ENCODE measurements around the gene SPACA6.
A peak's percentile ranks its signal among the peaks of the same experiment; 100 is the strongest.

Gene SPACA6

DNA sequence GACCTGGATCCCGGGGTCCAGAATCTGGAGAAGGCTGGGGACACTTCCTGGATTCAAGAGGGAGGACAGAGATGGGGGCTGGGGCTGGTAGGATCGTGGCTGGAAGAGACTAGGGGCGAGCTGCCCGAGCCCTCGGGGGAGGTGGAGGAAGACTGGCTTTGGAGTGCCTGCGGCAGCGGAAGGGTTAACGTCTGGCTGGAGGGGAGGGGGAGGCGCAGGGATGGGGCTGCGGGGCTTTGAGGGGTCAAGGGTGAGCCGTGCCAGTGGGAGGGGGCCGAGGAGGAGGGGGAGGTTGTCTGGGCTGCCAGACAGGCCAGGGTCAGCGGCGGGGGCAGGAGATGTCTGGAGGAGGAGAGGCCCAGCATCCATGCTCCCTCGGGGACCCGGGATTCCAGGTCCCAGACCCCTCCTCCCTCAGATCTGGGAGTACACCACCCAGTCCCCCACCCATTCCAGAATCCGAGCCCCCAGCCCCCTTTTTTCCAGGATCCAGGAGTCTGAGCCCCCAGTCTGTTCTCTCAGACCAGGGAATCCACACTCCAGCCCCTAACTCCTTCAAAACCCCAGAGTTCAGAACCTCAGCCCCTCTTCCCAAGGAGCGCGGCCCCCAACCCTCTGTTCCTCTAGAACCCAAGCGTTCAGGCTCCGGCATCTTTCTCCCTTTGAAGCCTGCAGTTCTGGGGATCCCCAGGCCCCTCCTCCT, 3.2 kb upstream of the SPACA6 start:
- DNase-seq: peak in 1 of 3 donors; percentile 33

DNA sequence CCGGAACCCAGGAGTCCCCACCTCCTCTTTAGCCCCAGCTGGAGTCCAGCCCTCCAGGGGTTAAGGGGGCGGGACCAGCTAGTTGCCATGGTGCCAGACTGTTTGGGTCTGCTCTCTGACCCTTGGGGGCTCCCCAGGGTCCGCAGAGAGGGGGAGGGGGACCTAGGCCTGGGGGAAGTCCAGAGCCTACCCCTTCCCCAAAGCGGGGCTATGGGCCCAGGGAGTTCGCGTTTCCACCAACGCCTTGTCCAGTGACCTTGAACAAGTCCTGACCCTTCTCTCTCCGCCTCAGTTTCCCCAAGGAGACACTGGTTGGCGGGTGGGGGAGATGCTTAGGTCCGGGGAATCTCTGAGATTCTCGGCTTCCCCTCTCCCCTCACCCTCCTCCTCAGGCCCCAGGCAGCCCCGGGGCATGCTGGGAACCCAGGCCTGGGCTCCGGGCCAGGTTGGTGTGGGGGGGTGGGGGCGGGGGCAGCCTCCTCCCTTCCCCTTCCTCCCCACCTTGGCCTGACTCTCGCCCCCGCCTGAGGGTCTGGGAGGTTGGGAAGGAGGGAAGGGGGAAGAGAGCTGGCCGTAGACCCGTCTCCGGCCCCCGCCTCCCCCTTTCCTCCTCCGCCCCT, 2.6 kb upstream of the SPACA6 start:
- peak in 1 of 3 donors; percentile 51 for DNase-seq

- DNase-seq: no peak
Observed at GRCh38 chr19:51691074-51691583, 2.0 kb upstream of the SPACA6 start.

DNA sequence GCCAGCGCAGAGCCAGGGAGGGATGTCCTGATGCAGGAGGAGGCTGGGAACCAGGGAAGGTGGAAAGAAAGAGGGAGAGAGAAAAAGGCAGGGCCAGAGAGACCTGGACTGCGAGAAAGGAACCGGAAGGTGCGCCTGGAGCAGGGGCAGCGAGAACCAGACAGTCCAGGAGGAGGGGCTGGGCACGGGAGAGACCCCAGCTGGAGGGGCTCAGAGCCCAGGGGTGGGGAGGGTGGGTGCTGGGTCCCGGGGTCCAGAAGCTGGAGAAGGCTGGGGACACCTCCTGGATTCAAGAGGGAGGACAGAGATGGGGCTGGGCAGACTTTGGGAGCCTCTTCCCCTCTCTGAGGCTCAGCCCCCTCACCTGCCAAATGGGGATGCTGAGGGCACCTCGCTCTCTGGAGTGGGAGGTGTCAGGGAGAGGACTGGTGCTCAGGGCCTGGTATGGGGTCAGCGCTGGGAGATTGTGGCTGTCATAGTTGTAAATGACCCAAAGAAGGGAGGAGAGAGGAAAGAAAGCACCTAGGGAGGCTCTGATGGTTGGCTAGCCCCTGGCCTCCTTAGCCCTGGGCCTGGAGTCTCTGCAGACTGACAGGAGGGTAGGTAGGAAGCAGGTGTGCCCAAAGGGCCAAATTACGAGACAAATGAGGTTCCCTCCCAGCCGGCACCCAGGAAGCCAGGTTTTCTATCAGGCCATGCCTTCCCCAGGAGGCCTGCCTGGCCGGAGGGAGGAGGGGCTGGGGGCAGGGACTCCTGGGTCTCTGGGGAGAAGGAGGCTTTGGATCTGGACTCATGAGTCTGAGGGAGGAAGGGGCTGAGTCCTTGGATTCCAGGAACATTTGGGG, 1.3 kb upstream of the SPACA6 start:
- no peak for DNase-seq

GRCh38 chr19:51692468-51692867, 662 bp upstream of the SPACA6 start:
- no peak for DNase-seq

DNA sequence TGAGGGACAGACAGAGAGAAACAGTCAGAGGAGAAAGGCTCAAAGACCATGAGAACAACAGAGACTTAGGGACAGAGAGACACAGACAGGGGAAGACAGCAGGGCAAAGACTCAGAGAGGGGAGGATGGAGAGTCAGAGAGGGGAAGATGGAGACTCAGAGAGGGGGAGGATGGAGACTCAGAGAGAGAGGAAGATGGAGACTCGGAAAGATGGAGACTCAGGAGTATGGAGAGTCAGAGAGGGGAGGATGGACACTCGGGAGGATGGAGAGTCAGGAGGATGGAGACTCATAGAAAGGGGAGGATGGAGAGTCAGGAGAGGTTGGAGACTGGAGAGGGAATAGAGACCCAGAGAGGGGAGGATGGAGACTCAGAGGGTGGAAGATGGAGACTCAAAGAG, 689 bp downstream of the SPACA6 start:
- no peak for DNase-seq

GRCh38 chr19:51694318-51695085, 1.4 kb downstream of the SPACA6 start:
- DNase-seq: no peak

GRCh38 chr19:51695088-51695487, 2.0 kb downstream of the SPACA6 start:
- DNase-seq: no peak

- DNase-seq: no peak
Observed at GRCh38 chr19:51695702-51696315, 2.7 kb downstream of the SPACA6 start.

DNA sequence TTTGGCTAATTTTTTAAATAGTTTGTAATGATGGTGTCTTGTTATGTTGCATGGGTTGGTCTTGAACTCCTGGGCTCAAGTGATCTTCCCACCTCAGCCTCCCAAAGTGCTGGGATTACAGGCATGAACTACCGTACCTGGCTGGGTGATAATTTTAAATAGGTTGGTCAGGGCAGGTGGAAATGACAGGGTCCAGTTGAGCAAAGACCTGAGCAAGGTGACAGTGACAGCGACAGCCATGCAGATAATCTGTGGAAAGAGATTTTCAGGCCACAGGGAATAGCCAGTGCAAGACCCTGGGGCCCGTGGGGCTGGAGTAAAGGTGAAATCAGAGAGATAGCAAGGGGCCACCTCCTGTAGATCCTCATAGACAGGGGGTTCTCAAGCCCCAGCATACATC, 3.5 kb downstream of the SPACA6 start:
- DNase-seq: no peak

DNA sequence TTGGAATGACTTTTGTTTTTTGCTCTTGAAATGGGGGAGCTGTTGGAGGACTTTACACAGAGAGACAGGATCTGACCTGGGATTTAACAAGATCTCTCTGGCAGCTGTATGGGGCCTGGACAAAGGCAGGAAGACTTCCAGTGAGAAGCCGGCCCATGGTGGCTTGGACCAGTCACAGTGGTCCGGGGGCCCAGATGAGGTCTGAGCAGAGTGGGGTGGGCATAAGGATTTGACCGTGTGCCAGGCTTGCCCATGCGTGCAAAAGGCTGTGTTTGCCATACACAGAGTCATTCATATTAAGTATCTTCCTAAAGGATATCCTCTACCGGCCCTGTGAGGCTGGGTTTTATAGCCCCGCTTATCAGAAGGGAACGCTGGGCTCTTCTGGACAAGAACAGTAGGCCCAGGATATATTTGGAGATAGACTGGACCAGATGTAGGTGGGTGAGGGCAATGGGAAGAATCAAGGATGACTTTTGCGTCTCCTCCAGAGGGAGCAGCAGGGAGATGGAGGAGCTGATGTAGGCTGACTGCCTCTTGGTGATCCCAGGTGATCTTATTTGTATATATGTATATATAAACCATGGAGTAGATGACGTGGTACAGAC, 4.1 kb downstream of the SPACA6 start:
- no peak for DNase-seq

GRCh38 chr19:51698296-51698695, 5.2 kb downstream of the SPACA6 start:
- no peak for DNase-seq

GRCh38 chr19:51699170-51699569, 6.0 kb downstream of the SPACA6 start:
- DNase-seq: no peak

DNA sequence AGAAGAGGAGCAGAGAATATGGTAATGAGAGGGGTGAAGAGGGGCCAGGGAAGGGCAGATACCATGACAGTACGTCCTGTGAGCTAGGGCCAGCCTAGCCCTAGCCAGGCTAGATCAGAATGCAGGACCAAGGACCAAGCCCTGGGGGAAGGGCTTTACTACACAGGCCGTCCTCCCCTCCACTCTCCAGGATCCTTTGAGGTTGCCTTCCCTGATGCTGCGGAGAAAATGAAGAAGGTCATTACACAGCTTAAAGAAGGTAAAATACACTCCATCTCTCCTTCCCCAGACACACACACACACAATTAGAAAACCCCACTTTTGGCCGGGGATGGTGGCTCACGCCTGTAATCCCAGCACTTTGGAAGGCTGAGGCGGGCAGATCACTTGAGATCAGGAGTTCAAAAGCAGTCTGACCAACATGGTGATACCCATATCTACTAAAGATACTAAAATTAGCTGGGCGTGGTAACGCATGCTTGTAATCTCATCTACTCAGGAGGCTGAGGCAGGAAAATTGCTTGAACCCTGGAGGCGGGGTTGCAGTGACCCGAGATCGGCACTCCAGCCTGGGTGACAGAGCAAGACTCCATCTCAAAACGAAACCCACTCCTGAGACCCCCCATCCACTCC, 8.5 kb downstream of the SPACA6 start:
- no peak for DNase-seq

DNA sequence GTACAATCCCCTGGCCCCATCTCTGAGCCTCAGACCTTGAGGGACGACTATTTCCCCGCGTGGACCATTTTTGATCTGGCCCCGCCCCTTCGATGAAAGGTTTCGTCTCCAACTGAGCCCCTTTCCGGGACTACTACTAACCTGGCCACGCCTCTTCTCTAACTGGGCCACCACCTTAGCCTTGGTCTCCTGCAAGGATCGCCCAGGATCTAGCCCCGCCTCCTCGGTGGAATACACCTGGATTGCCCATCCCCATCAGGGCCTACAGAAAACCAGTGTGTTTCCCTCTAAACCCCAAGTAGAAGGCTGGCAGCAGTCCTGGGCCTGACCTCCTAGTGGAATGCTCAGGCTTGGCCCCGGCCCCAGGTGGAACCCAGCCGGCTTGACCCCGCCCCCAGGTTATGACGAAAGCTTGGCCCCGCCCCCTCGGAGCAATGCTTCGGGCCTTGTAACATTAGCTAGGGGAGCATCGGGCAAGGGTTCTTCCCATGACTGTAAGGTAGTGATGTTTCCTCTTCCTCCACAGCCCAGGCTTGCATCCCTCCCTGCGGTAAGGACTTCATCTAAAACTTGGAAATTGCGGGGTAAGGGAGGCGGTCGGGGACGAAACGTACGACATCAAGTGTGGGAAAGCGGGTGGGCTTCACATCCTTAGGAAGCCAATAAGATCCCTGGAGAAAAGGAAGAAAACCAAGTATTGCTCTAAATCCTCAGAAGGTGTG, 9.1 kb downstream of the SPACA6 start:
- DNase-seq: peak; percentile 64 to 79 (median 67)

DNA sequence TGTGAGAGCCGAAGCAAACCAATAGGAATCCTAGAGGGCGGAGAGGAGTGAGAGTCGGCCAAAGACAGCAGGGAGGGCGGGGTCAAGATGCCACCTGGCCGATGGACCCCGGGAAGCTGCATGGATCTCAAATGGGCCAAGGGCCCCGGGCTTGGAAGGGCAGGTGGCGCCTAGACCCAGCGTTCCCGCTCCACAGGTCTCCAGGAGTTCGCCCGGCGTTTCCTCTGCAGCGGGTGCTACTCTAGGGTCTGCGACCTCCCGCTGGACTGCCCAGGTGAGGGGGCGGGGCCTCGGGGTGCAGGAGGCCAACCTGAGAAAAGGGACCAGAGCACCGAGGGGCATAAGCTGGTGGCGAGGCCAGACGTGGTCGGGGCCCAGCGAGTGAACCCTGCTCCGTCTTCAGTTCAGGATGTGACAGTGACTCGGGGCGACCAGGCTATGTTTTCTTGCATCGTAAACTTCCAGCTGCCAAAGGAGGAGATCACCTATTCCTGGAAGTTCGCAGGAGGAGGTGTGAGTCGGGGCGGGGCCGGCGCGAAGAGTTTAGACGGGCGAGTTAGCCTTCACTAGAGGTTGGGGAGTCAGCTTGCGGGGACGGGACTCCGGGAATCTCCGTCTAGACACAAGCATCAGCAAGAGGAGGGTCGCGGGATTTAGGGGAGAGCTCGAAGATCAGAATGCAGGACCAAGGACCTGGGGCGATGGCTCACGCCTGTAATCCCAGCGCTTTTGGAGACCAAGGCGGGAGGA, 9.9 kb downstream of the SPACA6 start:
- DNase-seq: no peak

GRCh38 chr19:51703575-51704515, 10.7 kb downstream of the SPACA6 start:
- peak; percentile 97 to 99 (median 98) for DNase-seq

- no peak for DNase-seq
Observed at GRCh38 chr19:51704626-51705025, 11.5 kb downstream of the SPACA6 start.

- no peak for DNase-seq
Observed at GRCh38 chr19:51706296-51706695, 13.2 kb downstream of the SPACA6 start.

Data from suppressor macrophage treated with lipopolysaccharide for 1 hour (primary cell).